RPMI8226 (cell line): Measurements from ENCODE around the gene GPX4.

ENCODE experiments used
- DNase-seq: peaks from one replicate; pipeline ENCODE4 v3.0.0-alpha.2; 2015

GPX4 gene

DNA sequence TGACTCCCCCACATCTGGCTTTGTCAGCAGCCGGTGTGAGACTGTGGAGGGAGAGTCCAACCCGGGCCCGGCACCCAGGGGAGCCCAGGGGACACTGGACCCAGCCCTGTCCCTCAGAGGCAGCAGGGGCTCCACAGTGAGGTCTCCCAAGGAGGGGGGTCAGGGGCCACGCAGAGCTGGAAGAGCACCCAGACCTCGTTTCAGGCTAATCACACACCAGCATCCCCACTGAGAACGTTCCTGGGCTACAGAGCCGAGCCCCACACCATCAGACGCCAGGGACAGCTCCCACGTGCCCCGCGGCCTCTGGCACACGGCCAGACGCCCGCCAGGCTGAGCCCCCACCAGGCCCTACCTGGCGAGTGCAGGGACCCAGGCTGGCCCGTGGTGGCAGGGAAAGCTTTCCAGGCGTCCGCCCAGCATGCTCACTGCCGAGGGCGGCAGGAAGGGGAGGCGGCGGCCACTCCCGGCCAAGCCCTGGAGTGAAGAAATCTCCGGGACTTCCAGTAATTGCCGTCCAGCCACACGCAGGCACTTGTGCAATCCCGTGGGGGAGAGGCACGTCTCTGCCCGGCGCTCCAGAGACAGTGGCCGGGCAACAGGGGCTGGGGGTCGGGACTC is 51.0 kb downstream of the GPX4 start:
- DNase-seq = no peak

GRCh38 chr19:1155352-1156304 is 51.8 kb downstream of the GPX4 start:
- no peak for DNase-seq
